ENCODE results near the gene SLC30A9. TPM values are rescaled to one million over a fixed set of nuclear protein-coding genes. Genes with fewer than 3 reads are reported as not detected.

SLC30A9 gene
- polyA plus RNA-seq, 1 donor (not counting 4 experiments of a cell fraction or from before 2014, with no cell fraction given) = 53.0 TPM

DNA sequence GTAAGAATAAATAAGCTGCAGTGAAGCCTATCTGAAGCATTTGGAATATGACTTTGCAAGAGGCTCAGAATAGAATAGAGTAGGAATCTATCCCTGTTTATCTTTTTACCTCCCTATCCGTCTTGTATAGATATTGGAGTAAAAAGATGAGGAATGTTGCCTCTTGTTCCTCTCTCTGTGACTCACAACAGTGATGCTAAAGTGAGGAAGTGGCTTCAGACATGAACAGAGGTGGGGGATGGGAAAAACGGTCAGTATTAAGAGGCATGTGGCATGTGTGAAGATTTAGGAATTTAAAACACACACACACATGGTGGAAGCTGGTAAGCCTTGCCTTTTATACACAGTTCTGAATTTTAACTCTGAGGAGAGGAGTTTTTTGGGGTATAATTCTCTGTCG lies 12.6 kb upstream of the SLC30A9 start:
- no peaks in the 10 kb centered on the region for H3K9me3 ChIP-seq (ENCODE audit: control insufficient read depth, low read depth, low read length)
- dilution Hi-C loops (cut with MboI; ENCODE audit: extremely low pct_ligation_motif_present, low sequenced_read_pairs) = no loop called here
- FAIRE-seq (no peak), DNase-seq (ENCODE audit: low read depth, low spot score) (no peak)
- H3K9ac ChIP-seq (ENCODE audit: control insufficient read depth, extremely low read depth, insufficient read depth, low read length) = no peak overlapping the region
- H2AFZ ChIP-seq (ENCODE audit: control insufficient read depth, low read length) = no peak overlapping the region
- TF ChIP-seq EZH2 (IDR thresholded peaks at IDR 0.05; ENCODE audit: low read length) = no peak
- TF ChIP-seq, protein P1, sequence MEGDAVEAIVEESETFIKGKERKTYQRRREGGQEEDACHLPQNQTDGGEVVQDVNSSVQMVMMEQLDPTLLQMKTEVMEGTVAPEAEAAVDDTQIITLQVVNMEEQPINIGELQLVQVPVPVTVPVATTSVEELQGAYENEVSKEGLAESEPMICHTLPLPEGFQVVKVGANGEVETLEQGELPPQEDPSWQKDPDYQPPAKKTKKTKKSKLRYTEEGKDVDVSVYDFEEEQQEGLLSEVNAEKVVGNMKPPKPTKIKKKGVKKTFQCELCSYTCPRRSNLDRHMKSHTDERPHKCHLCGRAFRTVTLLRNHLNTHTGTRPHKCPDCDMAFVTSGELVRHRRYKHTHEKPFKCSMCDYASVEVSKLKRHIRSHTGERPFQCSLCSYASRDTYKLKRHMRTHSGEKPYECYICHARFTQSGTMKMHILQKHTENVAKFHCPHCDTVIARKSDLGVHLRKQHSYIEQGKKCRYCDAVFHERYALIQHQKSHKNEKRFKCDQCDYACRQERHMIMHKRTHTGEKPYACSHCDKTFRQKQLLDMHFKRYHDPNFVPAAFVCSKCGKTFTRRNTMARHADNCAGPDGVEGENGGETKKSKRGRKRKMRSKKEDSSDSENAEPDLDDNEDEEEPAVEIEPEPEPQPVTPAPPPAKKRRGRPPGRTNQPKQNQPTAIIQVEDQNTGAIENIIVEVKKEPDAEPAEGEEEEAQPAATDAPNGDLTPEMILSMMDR (optimal IDR thresholded peaks at IDR 0.05 in 1 of 3, IDR thresholded peaks at IDR 0.05 in 1 of 3, conservative IDR thresholded peaks at IDR 0.05 in 1 of 3; ENCODE audit: extremely low read depth in 1 of 3, insufficient read depth in 2 of 3, low read length in 3 of 3) = no peak
- H3K4me2 ChIP-seq (ENCODE audit: control insufficient read depth, extremely low read depth, insufficient read depth, low read depth, low read length) = no peak overlapping the region
- no peaks in the 10 kb centered on the region for H3K79me2 ChIP-seq (ENCODE audit: control insufficient read depth, insufficient read depth, low read length)
- no peaks in the 10 kb centered on the region for H3K36me3 ChIP-seq (ENCODE audit: control insufficient read depth in 2 of 2, extremely low read depth in 1 of 2, insufficient read depth in 2 of 2, low read length in 2 of 2)
- H3K4me1 ChIP-seq (ENCODE audit: control insufficient read depth, extremely low read depth, insufficient read depth, low read length) = peaks cover 2% of the 10 kb centered on the region
- no peaks in the 10 kb centered on the region for H4K20me1 ChIP-seq (ENCODE audit: control insufficient read depth, extremely low read depth, insufficient read depth, low read length)
- H3K4me3 ChIP-seq (ENCODE audit: control insufficient read depth in 2 of 3, extremely low read depth in 1 of 3, insufficient read depth in 2 of 3, low read depth in 1 of 3, low read length in 3 of 3) = no peak overlapping the region
- no peaks in the 10 kb centered on the region for H3K9me1 ChIP-seq (ENCODE audit: control insufficient read depth, extremely low read depth, insufficient read depth, low read length)
- no peaks in the 10 kb centered on the region for H3K27me3 ChIP-seq (ENCODE audit: control insufficient read depth, extremely low read depth, insufficient read depth, low read length)
- no peak overlapping the region for H3K27ac ChIP-seq (ENCODE audit: control insufficient read depth, insufficient read depth, low read length)

DNA sequence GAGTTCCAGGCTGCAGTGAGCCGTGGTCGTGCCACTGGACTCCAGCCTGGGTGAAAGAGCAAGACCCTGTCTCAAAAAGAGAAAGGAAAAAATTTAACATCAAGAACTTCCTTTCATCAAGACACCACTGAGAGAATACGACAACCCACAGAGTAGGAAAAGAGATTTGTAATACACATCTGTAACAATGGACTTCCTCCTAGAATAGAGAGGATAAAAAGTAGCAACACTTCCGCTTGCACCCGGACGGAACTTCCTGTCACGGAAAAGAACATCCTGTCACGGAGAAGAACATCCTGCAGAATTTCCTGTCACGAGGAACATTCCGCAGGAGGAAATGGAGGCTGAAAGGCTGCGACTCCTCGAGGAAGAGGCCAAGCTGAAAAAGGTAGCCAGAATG lies 8.9 kb upstream of the SLC30A9 start, which contains the start of gene DCAF4L1:
TSS of gene DCAF4L1 (plus strand) at position 301 of the 400 bp plus-strand sequence. CDS start at position 338, 37 bp downstream.
- no peak within 1 kb of the TSS for H3K4me2 ChIP-seq (ENCODE audit: control insufficient read depth, extremely low read depth, insufficient read depth, low read depth, low read length)
- no peaks in the 10 kb centered on the region for H3K36me3 ChIP-seq (ENCODE audit: control insufficient read depth in 2 of 2, extremely low read depth in 1 of 2, insufficient read depth in 2 of 2, low read length in 2 of 2)
- TF ChIP-seq, protein P1 (optimal IDR thresholded peaks at IDR 0.05 in 1 of 3, IDR thresholded peaks at IDR 0.05 in 1 of 3, conservative IDR thresholded peaks at IDR 0.05 in 1 of 3; ENCODE audit: extremely low read depth in 1 of 3, insufficient read depth in 2 of 3, low read length in 3 of 3) = no peak
- TF ChIP-seq EZH2 (IDR thresholded peaks at IDR 0.05; ENCODE audit: low read length) = no peak
- FAIRE-seq (no peak), DNase-seq (ENCODE audit: low read depth, low spot score) (no peak)
- no peak within 1 kb of the TSS for H3K27ac ChIP-seq (ENCODE audit: control insufficient read depth, insufficient read depth, low read length)
- no peaks in the 10 kb centered on the region for H3K9me3 ChIP-seq (ENCODE audit: control insufficient read depth, low read depth, low read length)
- no peaks in the 10 kb centered on the region for H3K9me1 ChIP-seq (ENCODE audit: control insufficient read depth, extremely low read depth, insufficient read depth, low read length)
- no peak within 1 kb of the TSS for H3K9ac ChIP-seq (ENCODE audit: control insufficient read depth, extremely low read depth, insufficient read depth, low read length)
- H3K27me3 ChIP-seq (ENCODE audit: control insufficient read depth, extremely low read depth, insufficient read depth, low read length) = no peaks in the 10 kb centered on the region
- dilution Hi-C loops (cut with MboI; ENCODE audit: extremely low pct_ligation_motif_present, low sequenced_read_pairs) = no loop called here
- no peaks in the 10 kb centered on the region for H4K20me1 ChIP-seq (ENCODE audit: control insufficient read depth, extremely low read depth, insufficient read depth, low read length)
- H2AFZ ChIP-seq (ENCODE audit: control insufficient read depth, low read length) = no peak within 1 kb of the TSS
- H3K79me2 ChIP-seq (ENCODE audit: control insufficient read depth, insufficient read depth, low read length) = no peaks in the 10 kb centered on the region
- H3K4me1 ChIP-seq (ENCODE audit: control insufficient read depth, extremely low read depth, insufficient read depth, low read length) = peaks cover 2% of the 10 kb centered on the region
- no peak within 1 kb of the TSS for H3K4me3 ChIP-seq (ENCODE audit: control insufficient read depth in 2 of 3, extremely low read depth in 1 of 3, insufficient read depth in 2 of 3, low read depth in 1 of 3, low read length in 3 of 3)

Measured in keratinocyte (primary cell).